Glomerular endothelial cell (primary cell): ENCODE results near the gene CPLX3. TPM values are rescaled to one million over a fixed set of nuclear protein-coding genes. Genes with fewer than 3 reads are reported as not detected.

Experiments used
- DNase-seq: peaks from one replicate; pipeline ENCODE4 v3.0.0-alpha.2; 2011; ENCODE audit warnings: low read depth, low spot score; ENCODE audit errors: extremely low read depth
- total RNA-seq: library from RNA; depleted of rRNA; stranded (reverse); fragments of >200 nt; gene quantifications from 2 replicates; pipeline ENCODE4 v1.2.3, GENCODE V29; 2015

Gene CPLX3
- total RNA-seq, 1 donor from 2014 or later, result not detected

DNA sequence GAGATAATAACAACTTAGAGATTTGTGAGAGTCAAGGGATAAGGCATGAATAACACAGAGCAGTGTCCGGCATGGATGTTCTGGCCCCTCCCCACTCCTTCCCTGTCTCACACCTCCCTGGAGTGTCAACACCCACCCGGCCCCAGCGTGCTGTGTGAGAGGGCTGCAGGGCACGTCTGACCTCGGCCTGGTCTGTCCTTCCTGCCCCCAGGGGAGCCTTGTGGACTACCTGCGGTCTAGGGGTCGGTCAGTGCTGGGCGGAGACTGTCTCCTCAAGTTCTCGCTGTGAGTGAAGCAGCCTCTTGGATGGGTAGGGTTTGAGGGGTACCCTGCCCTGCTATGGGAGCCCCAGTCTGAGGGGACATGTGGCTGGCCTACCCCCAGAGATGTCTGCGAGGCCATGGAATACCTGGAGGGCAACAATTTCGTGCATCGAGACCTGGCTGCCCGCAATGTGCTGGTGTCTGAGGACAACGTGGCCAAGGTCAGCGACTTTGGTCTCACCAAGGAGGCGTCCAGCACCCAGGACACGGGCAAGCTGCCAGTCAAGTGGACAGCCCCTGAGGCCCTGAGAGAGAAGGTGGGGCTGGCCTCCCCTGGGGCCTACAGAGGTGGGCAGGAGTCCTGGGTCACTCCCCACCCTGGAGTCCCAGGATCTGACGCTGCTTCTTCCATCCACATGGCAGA lies 25.0 kb upstream of the CPLX3 start:
- DNase-seq, result no peak

- no peak for DNase-seq
These were observed 24.1 kb upstream of the CPLX3 start for GRCh38 chr15:74802290-74802689.

GRCh38 chr15:74802862-74803447 lies 23.5 kb upstream of the CPLX3 start:
- DNase-seq, result no peak

- no peak for DNase-seq
These were observed 21.5 kb upstream of the CPLX3 start for GRCh38 chr15:74804935-74805334.

- no peak for DNase-seq
These were observed 19.1 kb upstream of the CPLX3 start for GRCh38 chr15:74807282-74807681.

GRCh38 chr15:74808078-74808839 lies 18.2 kb upstream of the CPLX3 start:
- DNase-seq, result no peak

- no peak for DNase-seq
These were observed 17.6 kb upstream of the CPLX3 start for GRCh38 chr15:74808840-74809229.

- no peak for DNase-seq
These were observed 17.2 kb upstream of the CPLX3 start for GRCh38 chr15:74809242-74809641.

GRCh38 chr15:74809956-74810355 lies 16.5 kb upstream of the CPLX3 start:
- no peak for DNase-seq

GRCh38 chr15:74812533-74812932 lies 13.9 kb upstream of the CPLX3 start, which contains the start of gene LMAN1L:
Gene LMAN1L, plus strand, starts transcription at chr15:74812835. Its CDS starts 20 bp downstream, at chr15:74812855.
- no peak for DNase-seq

- DNase-seq, result no peak
These were observed 11.1 kb upstream of the CPLX3 start for GRCh38 chr15:74815121-74815934.

- no peak for DNase-seq
These were observed 10.5 kb upstream of the CPLX3 start for GRCh38 chr15:74815961-74816360.

DNA sequence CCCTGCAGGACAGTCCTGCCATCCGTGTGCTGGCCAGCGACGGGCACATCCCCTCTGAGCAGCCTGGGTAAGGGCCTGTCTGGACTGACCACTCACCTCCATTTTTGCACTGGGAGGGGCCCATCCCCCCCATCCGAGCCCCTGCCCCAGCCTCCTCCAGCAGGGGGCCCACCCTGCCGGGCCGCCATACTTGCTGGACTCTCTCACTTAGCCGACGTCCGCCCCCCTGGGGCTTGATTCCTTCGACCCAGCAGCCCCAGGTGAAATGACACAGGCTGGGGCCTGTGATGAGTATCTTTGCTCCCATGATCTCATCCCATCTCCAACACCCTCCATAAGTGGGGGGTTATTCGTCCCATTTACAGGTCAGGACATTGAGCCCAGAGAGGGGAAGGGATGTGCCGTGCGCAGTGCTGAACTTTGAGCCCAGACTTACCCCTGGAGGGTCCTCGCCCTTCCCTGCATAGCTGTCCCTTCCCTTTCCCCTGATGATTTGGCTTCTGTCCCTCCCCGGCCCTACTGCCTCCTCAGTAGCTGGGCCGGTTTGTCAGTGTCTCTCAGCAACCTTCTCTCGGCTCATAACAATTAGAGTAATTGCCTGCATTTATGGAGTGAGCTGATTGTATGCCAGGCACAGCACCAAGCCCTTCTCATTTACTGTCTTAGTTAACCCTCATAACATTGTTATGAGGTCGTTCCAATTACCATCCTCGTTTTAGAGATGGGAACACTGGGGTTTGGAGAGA lies 9.6 kb upstream of the CPLX3 start:
- no peak for DNase-seq

GRCh38 chr15:74817370-74817737 lies 9.1 kb upstream of the CPLX3 start:
- DNase-seq, result no peak

GRCh38 chr15:74820056-74820455 lies 6.4 kb upstream of the CPLX3 start:
- no peak for DNase-seq

DNA sequence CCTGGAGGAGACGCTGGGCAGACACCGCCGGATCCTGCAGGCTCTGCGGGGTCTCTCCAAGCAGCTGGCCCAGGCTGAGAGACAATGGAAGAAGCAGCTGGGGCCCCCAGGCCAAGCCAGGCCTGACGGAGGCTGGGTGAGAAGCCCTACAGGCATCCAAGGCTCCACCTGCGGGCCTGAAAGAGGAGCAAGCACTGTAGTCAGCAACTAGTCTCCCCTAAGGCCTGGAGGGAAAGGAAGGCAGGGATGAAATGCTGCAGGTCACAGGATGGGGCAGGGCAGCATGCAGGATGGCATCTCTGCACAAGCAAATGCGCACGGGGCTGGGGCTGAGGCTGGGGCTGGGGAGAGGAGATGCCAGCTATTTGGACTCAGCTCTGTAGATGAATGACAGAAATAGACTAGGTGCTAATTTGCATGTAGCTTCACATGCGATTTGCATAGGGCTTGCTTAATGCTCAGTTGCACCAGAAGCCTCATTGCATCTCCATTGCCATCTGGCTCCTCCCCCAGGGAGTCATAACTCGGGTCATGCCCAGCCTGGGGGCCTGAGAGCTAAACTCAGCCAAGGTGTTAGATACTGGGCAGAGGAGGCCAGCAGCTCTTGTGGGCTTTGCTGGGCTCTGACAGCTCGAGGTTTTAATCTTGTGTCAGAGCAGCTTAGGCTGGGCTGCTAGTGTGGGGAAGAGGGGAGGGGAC lies 5.2 kb upstream of the CPLX3 start:
- no peak for DNase-seq

DNA sequence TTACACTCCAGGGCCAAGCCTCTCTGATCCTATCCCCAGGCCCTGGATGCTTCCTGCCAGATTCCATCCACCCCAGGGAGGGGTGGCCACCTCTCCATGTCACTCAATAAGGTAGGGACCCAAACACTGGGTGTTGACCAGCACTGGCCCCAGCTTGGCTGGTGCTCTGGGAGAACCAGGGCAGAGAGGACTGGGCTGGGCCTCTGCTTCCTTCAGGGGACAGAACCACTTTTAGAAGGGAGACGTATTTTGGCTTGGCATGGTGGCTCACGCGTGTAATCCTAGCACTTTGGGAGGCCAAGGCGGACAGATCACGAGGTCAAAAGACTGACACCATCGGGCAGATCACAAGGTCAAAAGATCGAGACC lies 4.7 kb upstream of the CPLX3 start:
- DNase-seq, result no peak

DNA sequence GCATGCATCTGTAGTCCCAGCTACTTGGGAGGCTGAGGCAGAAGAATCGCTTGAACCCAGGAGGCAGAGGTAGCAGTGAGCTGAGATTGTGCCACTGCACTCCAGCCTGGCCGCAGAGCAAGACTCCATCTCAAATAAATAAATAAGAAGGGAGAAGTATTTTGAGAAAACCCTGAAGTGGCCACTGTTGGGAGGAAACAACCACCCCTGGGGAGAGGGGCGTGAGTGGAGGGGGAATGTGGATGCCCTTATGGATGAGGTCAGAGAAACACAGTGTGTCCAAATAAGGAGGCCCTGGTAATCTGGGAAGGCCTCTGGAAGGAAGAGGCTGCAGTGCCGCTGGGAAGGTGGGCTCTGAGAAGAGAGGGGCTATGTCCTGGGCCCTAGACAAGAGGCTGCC lies 4.2 kb upstream of the CPLX3 start:
- DNase-seq, result no peak

DNA sequence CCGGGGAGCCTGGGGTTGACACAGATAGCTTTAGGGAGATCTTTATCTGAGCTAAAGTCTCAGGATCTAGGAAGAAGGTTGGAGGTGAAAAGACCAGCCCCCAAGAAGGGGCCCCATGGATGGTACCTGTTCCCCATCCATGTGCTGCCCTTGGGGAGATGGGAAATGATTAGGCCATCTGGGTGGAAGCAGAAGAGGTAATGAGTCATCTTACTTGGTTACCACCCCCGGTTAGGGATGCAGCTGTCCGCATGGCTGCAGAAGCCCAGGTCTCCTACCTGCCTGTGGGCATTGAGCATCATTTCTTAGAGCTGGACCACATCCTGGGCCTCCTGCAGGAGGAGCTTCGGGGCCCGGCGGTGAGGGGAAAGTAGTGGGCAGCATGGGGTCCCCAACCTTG lies 3.1 kb upstream of the CPLX3 start:
- DNase-seq, result no peak

- DNase-seq, result no peak
These were observed 1.5 kb upstream of the CPLX3 start for GRCh38 chr15:74824976-74825375.
